HepG2 (cell line): ENCODE results near the gene TSC22D2. TPM values are rescaled to one million over a fixed set of nuclear protein-coding genes. Genes with fewer than 3 reads are reported as not detected.
A peak's percentile ranks its signal among the peaks of the same experiment; 100 is the strongest.

Source experiments
- ARHGAP35 ChIP-seq: sonication (generic); formaldehyde crosslinking; IDR thresholded peaks from 2 replicates; pipeline ENCODE4 v1.9.0; 2022; ENCODE audit warnings: mild to moderate bottlenecking, inconsistent platforms, moderate library complexity, missing genetic modification reagents, borderline replicate concordance
- BATF2 ChIP-seq: sonication (generic); formaldehyde crosslinking; IDR thresholded peaks from 2 replicates; pipeline ENCODE4 v1.8.0; 2022; ENCODE audit warnings: mild to moderate bottlenecking, missing genetic modification reagents, moderate library complexity
- ELF3 ChIP-seq: IDR thresholded peaks from 2 replicates; pipeline ENCODE4 v1.6.1; 2016; ENCODE audit warnings: missing genetic modification reagents, missing compliant biosample characterization
- HNF1A ChIP-seq, 2 experiments: sonication (generic) in 1 of 2; formaldehyde crosslinking in 1 of 2; IDR thresholded peaks; 2 replicates each; pipeline versions ENCODE4 v1.4.0 to v1.6.1; 2016 to 2020; ENCODE audit warnings: borderline replicate concordance in 1 of 2, low read depth in 1 of 2, mild to moderate bottlenecking in 1 of 2, missing genetic modification reagents in 1 of 2
- HNF1B ChIP-seq: sonication (generic); formaldehyde crosslinking; IDR thresholded peaks from 2 replicates; pipeline ENCODE4 v1.5.1; 2020; ENCODE audit warnings: mild to moderate bottlenecking, moderate library complexity, missing genetic modification reagents
- KDM1A ChIP-seq: IDR thresholded peaks from 2 replicates; pipeline ENCODE4 v1.6.1; 2016; ENCODE audit warnings: missing compliant biosample characterization
- NFE2L1 ChIP-seq: sonication (generic); formaldehyde crosslinking; IDR thresholded peaks from 2 replicates; pipeline ENCODE4 v1.4.0; 2020; ENCODE audit warnings: missing genetic modification reagents, mild to moderate bottlenecking, borderline replicate concordance
- NR2F6 ChIP-seq, 2 experiments: IDR thresholded peaks; 2 replicates each; pipeline ENCODE4 v1.6.1; 2016; ENCODE audit warnings: antibody characterized with exemption in 1 of 2, mild to moderate bottlenecking in 1 of 2
- RAD51 ChIP-seq: fragments of 450-650 bp; IDR thresholded peaks from 2 replicates; pipeline ENCODE4 v1.6.1; 2016; ENCODE audit warnings: borderline replicate concordance
- RNF2 ChIP-seq: fragments of 450-650 bp; conservative IDR thresholded peaks from 2 replicates; pipeline ENCODE4 v1.6.1; 2016; ENCODE audit warnings: low read depth
- SRY ChIP-seq: sonication (generic); formaldehyde crosslinking; IDR thresholded peaks from 2 replicates; pipeline ENCODE4 v1.8.0; 2022; ENCODE audit warnings: mild to moderate bottlenecking, missing genetic modification reagents
- THYN1 ChIP-seq: sonication (generic); formaldehyde crosslinking; IDR thresholded peaks from 2 replicates; pipeline ENCODE4 v1.8.1; 2023; ENCODE audit warnings: low read depth, mild to moderate bottlenecking, moderate library complexity, missing genetic modification reagents, borderline replicate concordance
- ZBTB7B ChIP-seq: sonication (generic); formaldehyde crosslinking; IDR thresholded peaks from 2 replicates; pipeline ENCODE4 v1.4.0; 2020; ENCODE audit warnings: missing genetic modification reagents
- ZNF512 ChIP-seq: sonication (generic); formaldehyde crosslinking; IDR thresholded peaks from 2 replicates; pipeline ENCODE4 v1.4.0; 2020; ENCODE audit warnings: mild to moderate bottlenecking, missing genetic modification reagents
- ZNF570 ChIP-seq: sonication (generic); formaldehyde crosslinking; IDR thresholded peaks from 2 replicates; pipeline ENCODE4 v1.4.0; 2020; ENCODE audit warnings: mild to moderate bottlenecking, missing genetic modification reagents, borderline replicate concordance
- ZNF614 ChIP-seq: IDR thresholded peaks from 2 replicates; pipeline ENCODE4 v1.6.1; 2018; ENCODE audit warnings: missing biosample characterization, missing genetic modification reagents, inconsistent platforms, borderline replicate concordance
- ZNF781 ChIP-seq: sonication (generic); formaldehyde crosslinking; IDR thresholded peaks from 2 replicates; pipeline ENCODE4 v1.5.1; 2020; ENCODE audit warnings: borderline replicate concordance, mild to moderate bottlenecking, missing genetic modification reagents; ENCODE audit errors: not compliant biosample characterization
- ZNF790 ChIP-seq: sonication (generic); formaldehyde crosslinking; IDR thresholded peaks from 2 replicates; pipeline ENCODE4 v1.8.0; 2022; ENCODE audit warnings: missing genetic modification reagents, mild to moderate bottlenecking, borderline replicate concordance
- polyA plus RNA-seq, 8 experiments: library from polyadenylated mRNA; depleted of rRNA in 3 of 8; stranded (reverse) in 7 of 8; unstranded in 1 of 8; fragments of >200 nt; fragmentation: Illumina TruSeq in 4 of 8; extraction: Trizol in 4 of 8; gene quantifications; 2 replicates each; pipeline versions ENCODE4 v1.2.1 to v1.2.3, GENCODE V29; 2011 to 2016; ENCODE audit warnings: low read depth in 4 of 8, missing spikeins in 1 of 8, mixed read lengths in 1 of 8; ENCODE audit not compliant: insufficient read depth in 1 of 8
- total RNA-seq, 5 experiments: library from RNA; depleted of rRNA; stranded (reverse); fragments of >200 nt; fragmentation: Illumina TruSeq; extraction: Trizol; gene quantifications; 2 replicates each; pipeline ENCODE4 v1.2.3, GENCODE V29; 2016; ENCODE audit warnings: low read depth in 1 of 5

TSC22D2 gene
- total and polyA plus RNA-seq, 2 of the 13 experiments (the other 11 are each of a cell fraction or from before 2014, with no cell fraction given), result 4.6 to 8.2 TPM

GRCh38 chr3:150384296-150385212 is 23.5 kb upstream of the TSC22D2 start (continued):
- TF ChIP-seq HNF1A (IDR thresholded peaks at IDR 0.05; ENCODE audit: low read depth) (no peak), HNF1A (CRISPR knock-in tag; IDR thresholded peaks at IDR 0.05; ENCODE audit: borderline replicate concordance) (no peak), KDM1A (CRISPR knock-in tag) (no peak), RNF2 (0 out of 2 replicates have a peak, but pooled peaks have one; percentile 40), ARHGAP35 (CRISPR knock-in tag) (no peak), ELF3 (CRISPR knock-in tag) (0 out of 2 replicates have a peak, but pooled peaks have one; percentile 31), NFE2L1 (CRISPR knock-in tag) (no peak), ZNF781 (CRISPR knock-in tag) (no peak), ZNF790 (CRISPR knock-in tag) (no peak), THYN1 (CRISPR knock-in tag) (no peak), BATF2 (CRISPR knock-in tag) (no peak), NR2F6 (IDR thresholded peaks at IDR 0.05) (0 out of 2 replicates have a peak, but pooled peaks have one; percentile 25), NR2F6 (CRISPR knock-in tag; IDR thresholded peaks at IDR 0.05) (no peak), ZNF614 (CRISPR knock-in tag) (no peak), HNF1B (CRISPR knock-in tag) (peak; percentile 35; the same call in 1 of the 2 replicates), ZNF570 (CRISPR knock-in tag) (no peak), ZBTB7B (CRISPR knock-in tag) (no peak), ZNF512 (peak; percentile 52; the same call in 1 of the 2 replicates), RAD51 (no peak), SRY (no peak)
